Mesenchymal stem cell (in vitro differentiated cells and primary cell): ENCODE results near the gene JAKMIP1.

Experiments
- DNase-seq: peaks from one replicate; pipeline ENCODE4 v3.0.0-alpha.2; 2013
- H2AFZ ChIP-seq: one replicate; pipeline ENCODE4 v1.6.1; 2013; ENCODE audit warnings: low read depth, mild to moderate bottlenecking, control low read depth, inconsistent platforms, low read length, moderate library complexity
- H2AK5ac ChIP-seq: 2 replicates; pipeline ENCODE4 v1.6.1; 2013; ENCODE audit warnings: low read length, moderate library complexity, mild to moderate bottlenecking, inconsistent platforms; ENCODE audit not compliant: severe bottlenecking
- H2BK120ac ChIP-seq: one replicate; pipeline ENCODE4 v1.6.1; 2013; ENCODE audit warnings: low read depth, mild to moderate bottlenecking, inconsistent platforms, low read length, moderate library complexity
- H2BK12ac ChIP-seq, 2 experiments: one replicate each; pipeline ENCODE4 v1.6.1; 2013; ENCODE audit warnings: inconsistent platforms in 2 of 2, low read length in 2 of 2, mild to moderate bottlenecking in 2 of 2, moderate library complexity in 2 of 2, control low read depth in 1 of 2
- H2BK15ac ChIP-seq: one replicate; pipeline ENCODE4 v1.6.1; 2013; ENCODE audit warnings: mild to moderate bottlenecking, low read depth, inconsistent platforms; ENCODE audit not compliant: poor library complexity, severe bottlenecking
- H2BK5ac ChIP-seq: 2 replicates; pipeline ENCODE4 v1.6.1; 2013; ENCODE audit warnings: low read depth, mild to moderate bottlenecking, low read length, control low read depth, inconsistent platforms; ENCODE audit not compliant: poor library complexity, severe bottlenecking
- H3K14ac ChIP-seq, 2 experiments: one replicate each; pipeline ENCODE4 v1.6.1; 2013; ENCODE audit warnings: inconsistent platforms in 2 of 2, low read length in 2 of 2, control low read depth in 1 of 2, mild to moderate bottlenecking in 1 of 2, moderate library complexity in 1 of 2
- H3K18ac ChIP-seq, 2 experiments: one replicate each; pipeline ENCODE4 v1.6.1; 2013; ENCODE audit warnings: inconsistent platforms in 2 of 2, low read length in 2 of 2, control low read depth in 1 of 2, low read depth in 1 of 2, mild to moderate bottlenecking in 1 of 2
- H3K23ac ChIP-seq, 2 experiments: one replicate each; pipeline ENCODE4 v1.6.1; 2013; ENCODE audit warnings: inconsistent platforms in 2 of 2, low read length in 2 of 2, mild to moderate bottlenecking in 2 of 2, moderate library complexity in 2 of 2, control low read depth in 1 of 2
- H3K27ac ChIP-seq: 2 replicates; pipeline ENCODE4 v1.5.1; 2013; ENCODE audit warnings: mild to moderate bottlenecking, moderate library complexity, low read length, control low read depth, inconsistent platforms; ENCODE audit not compliant: poor library complexity, severe bottlenecking
- H3K27me3 ChIP-seq, 2 experiments: 2 replicates each; pipeline versions ENCODE4 v1.6.1 to v1.7.0; 2013; ENCODE audit warnings: low read length in 2 of 2, mild to moderate bottlenecking in 2 of 2, moderate library complexity in 2 of 2, control low read depth in 1 of 2, inconsistent platforms in 1 of 2; ENCODE audit not compliant: control insufficient read depth in 1 of 2, insufficient read depth in 1 of 2
- H3K36me3 ChIP-seq, 2 experiments: 2 replicates each; pipeline versions ENCODE4 v1.6.1 to v1.7.0; 2013; ENCODE audit warnings: low read length in 2 of 2, control low read depth in 1 of 2, inconsistent platforms in 1 of 2, low read depth in 1 of 2, mild to moderate bottlenecking in 1 of 2; ENCODE audit not compliant: insufficient read depth in 2 of 2, control insufficient read depth in 1 of 2
- H3K4ac ChIP-seq, 2 experiments: one replicate each; pipeline ENCODE4 v1.6.1; 2013; ENCODE audit warnings: inconsistent platforms in 2 of 2, low read length in 2 of 2, mild to moderate bottlenecking in 2 of 2, moderate library complexity in 2 of 2, control low read depth in 1 of 2, low read depth in 1 of 2
- H3K4me1 ChIP-seq: 2 replicates; pipeline ENCODE4 v1.6.1; 2013; ENCODE audit warnings: low read depth, low read length, control low read depth; ENCODE audit not compliant: control insufficient read depth, insufficient read depth
- H3K4me2 ChIP-seq: 2 replicates; pipeline ENCODE4 v1.6.1; 2013; ENCODE audit warnings: low read length, mild to moderate bottlenecking, inconsistent platforms; ENCODE audit not compliant: poor library complexity, severe bottlenecking
- H3K4me3 ChIP-seq, 2 experiments: 2 replicates each; pipeline versions ENCODE4 v1.5.1 to v1.7.0; 2013; ENCODE audit warnings: low read length in 2 of 2, mild to moderate bottlenecking in 2 of 2, control low read depth in 1 of 2, low read depth in 1 of 2; ENCODE audit not compliant: insufficient read depth in 1 of 2
- H3K79me1 ChIP-seq: replicated peaks from 2 replicates; pipeline ENCODE4 v1.6.1; 2013; ENCODE audit warnings: mild to moderate bottlenecking, control low read depth, low read length, inconsistent platforms; ENCODE audit not compliant: poor library complexity, severe bottlenecking
- H3K9ac ChIP-seq: 2 replicates; pipeline ENCODE4 v1.7.0; 2013; ENCODE audit warnings: mild to moderate bottlenecking, low read length, moderate library complexity
- H3K9me3 ChIP-seq: 2 replicates; pipeline ENCODE4 v1.7.0; 2013; ENCODE audit warnings: mild to moderate bottlenecking, low read length; ENCODE audit not compliant: control insufficient read depth
- H4K8ac ChIP-seq: one replicate; pipeline ENCODE4 v1.6.1; 2013; ENCODE audit warnings: inconsistent platforms, mild to moderate bottlenecking, low read length, moderate library complexity
- H4K91ac ChIP-seq: one replicate; pipeline ENCODE4 v1.6.1; 2013; ENCODE audit warnings: mild to moderate bottlenecking, low read length, inconsistent platforms
- WGBS: methylation state at CpG from one replicate; pipeline ENCODE4 v1.1.7; 2013; ENCODE audit warnings: mixed read lengths; 5-methylcytosine and 5-hydroxymethylcytosine counted together

Gene JAKMIP1

DNA sequence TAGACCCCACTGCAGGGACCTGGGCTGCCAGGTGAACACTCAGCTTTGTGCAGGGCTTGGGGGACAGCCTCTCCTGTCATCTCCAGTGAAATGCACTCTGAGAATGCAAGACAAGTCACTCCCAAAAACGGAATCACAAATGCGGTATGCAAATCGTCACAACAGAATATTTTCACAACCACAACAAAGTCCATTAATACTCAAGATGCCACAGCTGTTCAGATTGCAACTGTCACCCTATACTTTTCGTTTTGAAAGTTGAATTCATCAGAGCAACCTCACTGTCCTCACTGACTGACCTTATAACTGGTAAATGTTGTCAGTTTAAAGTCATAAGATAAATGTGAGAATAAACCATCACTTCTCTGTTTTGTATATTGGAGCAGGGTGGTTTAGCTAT lies 16.6 kb downstream of the JAKMIP1 start:
- Histone ChIP-seq H3K27ac (no peak overlapping the region), H2BK15ac (no peak overlapping the region), H3K4me1 (no peaks in the 10 kb centered on the region), H3K79me1 (no peaks in the 10 kb centered on the region), H2BK5ac (no peak overlapping the region), H4K8ac (no peak overlapping the region), H3K36me3 (no peaks in the 10 kb centered on the region), H3K9me3 (peaks cover 5% of the 10 kb centered on the region), H3K4me3 (no peak overlapping the region), H4K91ac (no peak overlapping the region), H2AK5ac (no peak overlapping the region), H3K23ac (no peak overlapping the region), H3K9ac (no peak overlapping the region), H3K4ac (no peak overlapping the region), H3K4me2 (no peak overlapping the region), H3K18ac (no peak overlapping the region), H2BK12ac (no peak overlapping the region), H3K14ac (no peak overlapping the region), H2BK120ac (no peak overlapping the region), H2AFZ (no peak overlapping the region), H3K27me3 (peaks cover 3 to 5% of the 10 kb centered on the region in 2 experiments)
- 65% methylated on average over 3 of the region's 4 CpGs for WGBS
- no peak for DNase-seq

DNA sequence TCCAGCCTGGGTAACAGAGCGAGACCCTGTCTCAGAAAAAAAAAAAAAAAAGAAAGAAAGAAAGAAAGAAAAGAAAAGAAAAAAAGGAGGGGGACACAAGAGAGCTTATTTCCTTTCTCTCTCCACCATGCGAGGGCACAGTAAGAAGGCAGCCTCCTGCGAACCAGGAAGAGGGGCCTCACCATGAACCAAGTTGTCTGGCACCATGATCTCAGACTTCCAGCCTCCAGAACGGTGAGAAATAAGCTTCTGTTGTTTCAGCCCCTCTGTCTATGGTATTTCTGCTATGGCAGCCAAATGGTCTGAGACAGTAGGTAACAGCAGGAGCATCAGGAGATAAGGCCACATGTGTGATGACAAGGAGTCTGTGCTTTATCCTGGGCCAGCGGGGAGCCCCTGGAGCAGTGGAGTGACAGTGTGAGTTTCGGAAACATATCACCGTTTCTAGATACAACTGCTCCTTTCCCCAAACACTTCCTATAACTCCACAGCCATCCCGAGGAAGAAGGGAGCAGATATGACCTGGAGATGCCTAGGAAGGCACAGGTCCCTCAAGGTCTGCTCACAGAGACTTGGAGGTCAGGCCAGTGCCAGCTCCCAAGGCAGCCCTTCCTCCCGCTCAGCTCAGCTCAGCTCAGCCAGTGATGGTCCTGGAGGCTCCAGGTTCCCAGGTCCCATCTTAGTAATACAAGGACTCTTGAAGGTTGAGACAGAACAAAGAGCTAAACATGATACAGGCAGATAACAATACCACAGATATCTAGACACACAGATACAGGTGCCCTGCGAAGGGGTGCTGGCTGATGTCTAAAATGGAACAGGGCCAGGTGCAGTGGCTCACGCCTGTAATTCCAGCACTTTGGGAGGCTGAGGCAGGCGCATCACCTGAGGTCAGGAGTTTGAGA lies 17.7 kb downstream of the JAKMIP1 start:
- no peak overlapping the region for H3K23ac ChIP-seq
- H3K4me3 ChIP-seq: no peak overlapping the region
- no peak overlapping the region for H2BK12ac ChIP-seq
- DNase-seq: no peak
- no peak overlapping the region for H2AFZ ChIP-seq
- H3K9me3 ChIP-seq: peaks cover 5% of the 10 kb centered on the region
- H2BK5ac ChIP-seq: no peak overlapping the region
- no peaks in the 10 kb centered on the region for H3K36me3 ChIP-seq
- no peak overlapping the region for H2BK15ac ChIP-seq
- 43% methylated on average over 11 of the region's 12 CpGs for WGBS
- no peak overlapping the region for H2AK5ac ChIP-seq
- H2BK120ac ChIP-seq: no peak overlapping the region
- H3K27ac ChIP-seq: no peak overlapping the region
- peaks cover 0 to 3% of the 10 kb centered on the region in 2 experiments for H3K27me3 ChIP-seq
- no peak overlapping the region for H4K8ac ChIP-seq
- H3K4me1 ChIP-seq: no peaks in the 10 kb centered on the region
- H3K4ac ChIP-seq: no peak overlapping the region
- H4K91ac ChIP-seq: no peak overlapping the region
- H3K79me1 ChIP-seq: no peaks in the 10 kb centered on the region
- H3K18ac ChIP-seq: no peak overlapping the region
- no peak overlapping the region for H3K14ac ChIP-seq
- no peak overlapping the region for H3K9ac ChIP-seq
- H3K4me2 ChIP-seq: no peak overlapping the region

DNA sequence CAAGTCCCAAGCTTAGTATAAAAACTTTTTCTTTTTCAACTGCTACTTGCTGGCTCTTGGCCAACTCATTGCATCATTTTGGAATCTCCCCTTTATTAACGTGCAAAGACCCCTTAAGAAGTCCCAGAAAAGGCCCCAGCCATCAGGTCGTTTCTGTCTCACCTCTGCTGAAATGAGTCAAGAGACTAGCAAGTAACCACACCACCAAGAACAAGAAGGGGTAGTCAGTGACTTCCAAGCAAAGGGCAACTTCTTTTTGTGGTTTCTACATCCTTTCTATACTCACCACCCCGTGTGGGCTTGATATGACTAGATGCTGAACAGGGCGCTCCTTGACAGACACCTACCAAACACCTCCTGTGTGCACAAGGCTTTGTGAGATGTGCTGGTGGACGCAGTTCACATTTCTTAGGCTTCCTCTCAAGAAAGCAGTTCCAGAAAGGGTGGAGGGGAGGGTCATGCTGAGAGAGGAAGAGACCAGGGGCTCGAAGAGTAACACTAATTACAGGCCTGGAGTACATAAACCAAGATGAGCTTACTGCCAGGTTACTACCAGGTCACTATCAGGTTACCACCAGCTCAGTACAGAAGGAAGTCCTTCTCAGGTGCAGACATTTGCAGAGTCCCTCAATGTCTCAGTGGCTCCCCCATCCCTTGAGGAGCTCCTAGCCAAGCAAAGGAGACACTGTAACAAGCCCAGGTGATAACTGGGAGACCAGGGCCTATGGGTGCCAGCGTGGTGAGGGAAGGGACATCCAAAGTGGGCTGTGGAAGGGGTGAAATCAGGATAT lies 19.3 kb downstream of the JAKMIP1 start:
- H4K91ac ChIP-seq: no peak overlapping the region
- DNase-seq: no peak
- H3K23ac ChIP-seq: no peak overlapping the region
- no peak overlapping the region for H3K27ac ChIP-seq
- WGBS: 48% methylated on average over 7 of the region's 7 CpGs
- no peak overlapping the region for H4K8ac ChIP-seq
- H3K18ac ChIP-seq: no peak overlapping the region
- H3K79me1 ChIP-seq: no peaks in the 10 kb centered on the region
- no peak overlapping the region for H3K14ac ChIP-seq
- H2BK12ac ChIP-seq: no peak overlapping the region
- H2AK5ac ChIP-seq: no peak overlapping the region
- no peaks in the 10 kb centered on the region for H3K9me3 ChIP-seq
- H2BK15ac ChIP-seq: no peak overlapping the region
- H3K4me3 ChIP-seq: no peak overlapping the region
- H3K4me2 ChIP-seq: no peak overlapping the region
- no peak overlapping the region for H2BK120ac ChIP-seq
- no peaks in the 10 kb centered on the region for H3K4me1 ChIP-seq
- no peaks in the 10 kb centered on the region for H3K36me3 ChIP-seq
- no peak overlapping the region for H3K9ac ChIP-seq
- H3K4ac ChIP-seq: no peak overlapping the region
- no peak overlapping the region for H2BK5ac ChIP-seq
- H2AFZ ChIP-seq: no peak overlapping the region
- no peaks in the 10 kb centered on the region for H3K27me3 ChIP-seq

DNA sequence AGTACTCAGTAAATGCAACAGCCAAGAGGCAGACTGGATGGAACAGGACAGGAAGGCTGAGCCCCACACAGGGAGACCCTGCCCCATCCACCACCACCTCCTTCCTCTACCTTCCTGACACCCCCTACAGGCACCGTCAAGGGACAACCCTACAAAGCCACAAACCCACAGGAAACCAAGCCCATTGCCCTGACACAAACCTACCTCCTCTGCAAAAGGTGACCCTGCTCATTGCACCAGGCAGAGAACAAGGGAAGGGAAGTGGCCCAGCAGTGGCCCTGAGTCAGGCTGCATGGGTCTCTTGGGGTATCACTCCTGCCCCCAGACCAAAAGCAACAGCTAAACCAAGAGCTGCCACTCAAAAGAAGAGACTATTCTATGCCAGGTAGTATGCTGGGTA lies 21.0 kb downstream of the JAKMIP1 start:
- DNase-seq: no peak
- H3K4me2 ChIP-seq: no peak overlapping the region
- no peaks in the 10 kb centered on the region for H3K9me3 ChIP-seq
- no peak overlapping the region for H2BK12ac ChIP-seq
- H3K4me3 ChIP-seq: peak overlapping the region in 1 of 2 experiments; percentile 14
- H2BK5ac ChIP-seq: no peak overlapping the region
- no peak overlapping the region for H4K91ac ChIP-seq
- no peak overlapping the region for H2AFZ ChIP-seq
- H3K27me3 ChIP-seq: no peaks in the 10 kb centered on the region
- H3K4me1 ChIP-seq: no peaks in the 10 kb centered on the region
- H3K4ac ChIP-seq: no peak overlapping the region
- H4K8ac ChIP-seq: no peak overlapping the region
- no peak overlapping the region for H2BK15ac ChIP-seq
- H2BK120ac ChIP-seq: no peak overlapping the region
- H2AK5ac ChIP-seq: no peak overlapping the region
- H3K9ac ChIP-seq: no peak overlapping the region
- no peak overlapping the region for H3K23ac ChIP-seq
- H3K14ac ChIP-seq: no peak overlapping the region
- H3K36me3 ChIP-seq: no peaks in the 10 kb centered on the region
- no peak overlapping the region for H3K27ac ChIP-seq
- no peaks in the 10 kb centered on the region for H3K79me1 ChIP-seq
- WGBS: 91% methylated on average over 1 of the region's 1 CpG
- no peak overlapping the region for H3K18ac ChIP-seq
